T-helper 1 cell treated with Interleukin-12 subunit alpha and Interleukin-12 subunit beta and Interleukin-4 antibody, amounts not matched to agents 30 μg/mL and 1 μg/mL, for 36 hours (primary cell): ENCODE results near the gene ZNF223.

Experiments used
- H3K27ac Mint-ChIP-seq: one replicate; pipeline ENCODE4 v1.8.0; 2021; ENCODE audit warnings: mild to moderate bottlenecking, mixed read lengths
- H3K27me3 Mint-ChIP-seq: one replicate; pipeline ENCODE4 v1.8.0; 2021; ENCODE audit warnings: low read depth, mixed read lengths
- H3K36me3 Mint-ChIP-seq: one replicate; pipeline ENCODE4 v1.8.0; 2021; ENCODE audit warnings: low read depth, mixed read lengths
- H3K4me1 Mint-ChIP-seq: one replicate; pipeline ENCODE4 v1.8.0; 2021; ENCODE audit warnings: low read depth, mixed read lengths
- H3K4me3 Mint-ChIP-seq: one replicate; pipeline ENCODE4 v1.8.0; 2021; ENCODE audit warnings: mild to moderate bottlenecking, moderate library complexity, mixed read lengths
- H3K9me3 Mint-ChIP-seq: one replicate; pipeline ENCODE4 v1.8.0; 2021; ENCODE audit warnings: mixed read lengths

ZNF223 gene

DNA sequence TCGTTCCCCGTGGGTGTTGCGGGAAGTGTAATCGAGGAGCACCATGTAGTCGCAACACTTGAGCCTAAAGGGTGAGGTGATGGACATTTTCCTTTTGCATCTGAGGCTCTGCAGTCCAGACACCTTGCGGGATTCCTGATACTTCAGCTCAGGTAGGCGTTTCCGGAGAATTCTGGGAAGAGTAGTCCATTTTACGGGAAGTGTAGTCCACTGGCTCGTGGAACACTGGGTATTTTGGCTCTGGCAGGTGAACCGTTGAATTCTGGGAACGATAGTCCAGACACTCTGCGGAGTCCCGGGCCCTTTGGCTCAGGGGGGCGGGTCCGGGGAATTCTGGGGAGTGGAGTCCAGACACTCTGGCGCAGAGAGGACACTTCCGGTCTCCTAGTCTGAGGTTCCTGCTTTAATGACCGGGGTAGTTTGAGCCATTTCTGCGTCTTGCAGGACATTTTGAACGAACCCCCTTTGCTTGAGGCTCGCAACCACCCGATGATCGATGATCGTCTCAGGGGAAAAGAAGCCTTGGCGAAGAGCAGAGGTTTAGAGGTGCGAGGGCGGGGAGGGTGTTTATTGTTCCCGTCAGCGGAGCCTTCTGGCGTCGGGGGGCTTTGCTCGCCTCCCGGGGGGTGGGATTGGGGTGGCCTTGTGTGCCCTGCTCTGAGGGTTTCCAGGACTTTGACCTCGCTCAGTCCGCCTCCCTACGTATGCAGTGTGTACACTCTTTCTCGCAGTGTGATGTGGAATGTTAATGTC is at the start of gene ZNF223:
TSS of gene ZNF223 (plus strand) at position 387 of the 753 bp plus-strand sequence. CDS start 3,141 bp downstream, outside the sequence.
- Mint-ChIP-seq H3K27me3 (no peaks in the 10 kb centered on the region), H3K27ac (no peak within 1 kb of the TSS), H3K4me3 (peak within 1 kb of the TSS; percentile 74), H3K36me3 (no peaks in the 10 kb centered on the region), H3K4me1 (peaks cover 3% of the 10 kb centered on the region), H3K9me3 (peaks cover 66% of the 10 kb centered on the region)

DNA sequence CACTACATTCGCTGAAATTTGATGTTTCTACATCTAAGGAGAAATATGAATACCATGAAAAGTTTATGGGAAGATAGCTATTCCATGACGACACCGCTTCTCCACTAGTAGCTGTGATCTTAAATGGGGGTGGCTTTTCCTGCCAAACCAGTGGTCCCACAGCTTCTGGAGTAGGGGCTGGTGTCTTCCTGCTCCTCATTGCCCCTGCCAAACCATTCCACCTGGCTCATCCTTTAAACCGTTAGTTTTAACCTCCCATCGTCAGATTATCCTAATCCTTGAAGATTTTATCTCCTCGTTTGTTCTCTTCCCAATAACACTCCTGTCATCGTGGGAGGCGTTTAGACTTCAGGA is 49.6 kb upstream of the ZNF223 start:
- H3K27ac Mint-ChIP-seq: peak overlapping the region; percentile 97
- peak overlapping the region; percentile 97 for H3K4me3 Mint-ChIP-seq
- H3K27me3 Mint-ChIP-seq: peaks cover 5% of the 10 kb centered on the region
- H3K9me3 Mint-ChIP-seq: peaks cover 46% of the 10 kb centered on the region
- peaks cover 13% of the 10 kb centered on the region for H3K4me1 Mint-ChIP-seq
- H3K36me3 Mint-ChIP-seq: peaks cover 33% of the 10 kb centered on the region

DNA sequence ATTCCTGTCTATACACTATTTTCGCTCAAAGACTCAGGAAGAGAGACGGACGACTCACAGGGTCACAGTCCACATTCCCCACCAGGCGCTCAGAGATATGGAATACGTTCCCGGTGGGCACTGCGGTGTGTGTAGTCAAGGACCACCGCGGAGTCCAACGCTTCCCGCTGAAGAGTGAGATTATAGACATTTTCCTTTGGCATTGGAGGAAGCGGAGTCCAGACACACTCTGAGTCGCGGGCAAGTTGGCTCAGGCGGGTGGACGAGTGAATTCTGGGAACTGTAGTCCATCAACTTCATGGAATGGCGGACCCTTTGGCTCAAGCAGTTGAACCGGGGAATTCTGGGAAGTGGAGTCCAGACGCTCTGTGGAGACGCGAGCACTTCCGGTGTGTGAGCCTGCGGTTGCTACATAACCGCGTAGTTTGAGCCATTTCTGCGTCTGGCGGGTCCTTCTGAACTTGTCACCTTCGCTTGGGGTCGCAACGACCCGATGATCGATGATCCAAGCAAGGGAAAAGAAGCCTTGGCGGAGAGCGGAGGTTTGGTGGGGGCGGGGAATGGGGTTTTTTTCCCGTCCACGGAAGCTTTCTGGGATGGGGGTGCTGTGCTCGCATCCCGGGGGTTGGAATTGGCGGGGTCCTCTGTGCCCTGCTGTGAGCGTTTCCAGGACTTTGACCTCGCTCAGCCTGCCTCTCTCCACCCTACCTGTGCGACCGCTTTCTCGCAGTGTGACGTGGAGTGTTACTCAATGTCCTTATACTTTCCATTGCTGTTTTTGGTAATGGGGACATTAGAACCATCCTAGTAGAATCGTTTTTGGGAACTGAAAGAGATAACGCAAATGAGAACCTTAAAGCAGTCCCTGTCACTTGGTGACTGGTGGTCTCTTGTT is 49.0 kb upstream of the ZNF223 start, which contains the start of gene ZNF230:
TSS of gene ZNF230 (plus strand) at position 392 of the 895 bp plus-strand sequence. CDS start 4,122 bp downstream, outside the sequence.
- H3K9me3 Mint-ChIP-seq: peaks cover 47% of the 10 kb centered on the region
- peaks cover 13% of the 10 kb centered on the region for H3K4me1 Mint-ChIP-seq
- peaks cover 5% of the 10 kb centered on the region for H3K27me3 Mint-ChIP-seq
- H3K36me3 Mint-ChIP-seq: peaks cover 34% of the 10 kb centered on the region
- peak within 1 kb of the TSS; percentile 97 for H3K27ac Mint-ChIP-seq
- H3K4me3 Mint-ChIP-seq: peak within 1 kb of the TSS; percentile 97

DNA sequence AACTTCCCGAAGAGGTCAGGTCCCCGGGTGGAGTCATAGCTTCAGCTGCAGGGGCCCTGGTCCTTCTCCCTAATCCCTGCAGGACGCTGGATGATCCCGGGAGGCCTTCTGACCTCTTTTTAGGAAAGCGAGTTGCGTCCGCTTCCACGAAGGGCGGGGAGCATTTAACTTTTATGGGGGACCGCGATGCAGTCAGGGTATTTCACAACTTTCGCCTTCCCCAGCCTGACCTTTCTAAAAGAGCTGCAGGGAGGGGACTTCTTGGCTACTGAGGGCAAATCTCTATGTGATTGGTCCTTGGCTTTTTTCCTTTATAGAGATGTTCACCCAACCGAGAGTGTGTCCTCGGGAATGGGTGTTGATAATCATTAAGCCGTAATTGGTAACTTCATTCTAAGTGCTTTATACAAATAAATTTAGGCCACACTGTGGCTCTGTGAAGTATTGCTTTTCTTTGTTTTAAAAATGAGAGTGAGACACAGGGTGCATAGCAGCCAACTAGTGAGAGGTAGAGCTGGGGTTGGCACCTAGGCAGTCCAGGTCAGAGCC is 48.3 kb upstream of the ZNF223 start:
- peaks cover 37% of the 10 kb centered on the region for H3K36me3 Mint-ChIP-seq
- H3K27me3 Mint-ChIP-seq: peaks cover 5% of the 10 kb centered on the region
- H3K4me3 Mint-ChIP-seq: peak overlapping the region; percentile 97
- peaks cover 13% of the 10 kb centered on the region for H3K4me1 Mint-ChIP-seq
- H3K9me3 Mint-ChIP-seq: peaks cover 47% of the 10 kb centered on the region
- peak overlapping the region; percentile 97 for H3K27ac Mint-ChIP-seq

DNA sequence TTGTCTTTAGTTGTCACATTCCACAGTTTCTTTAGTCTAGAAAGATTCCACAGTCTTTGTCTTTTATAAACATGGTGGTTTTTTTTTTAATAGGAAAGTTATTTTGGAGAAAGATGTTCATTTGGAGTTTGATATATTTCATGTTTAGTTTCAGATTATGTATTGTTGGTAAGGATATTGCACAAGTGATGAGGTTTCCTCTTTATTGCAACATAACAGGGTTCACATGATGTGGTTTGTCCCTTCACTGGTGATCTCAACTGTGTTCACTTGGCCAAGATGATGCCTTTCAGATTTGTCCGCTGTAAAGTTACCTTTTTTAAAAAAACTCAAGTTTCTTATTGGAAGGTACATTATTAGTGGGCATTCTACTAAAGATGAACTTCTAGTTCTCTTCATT is 45.9 kb upstream of the ZNF223 start:
- peaks cover 13% of the 10 kb centered on the region for H3K4me1 Mint-ChIP-seq
- H3K4me3 Mint-ChIP-seq: no peak overlapping the region
- H3K36me3 Mint-ChIP-seq: peaks cover 57% of the 10 kb centered on the region
- H3K9me3 Mint-ChIP-seq: peaks cover 59% of the 10 kb centered on the region
- peaks cover 5% of the 10 kb centered on the region for H3K27me3 Mint-ChIP-seq
- H3K27ac Mint-ChIP-seq: no peak overlapping the region

DNA sequence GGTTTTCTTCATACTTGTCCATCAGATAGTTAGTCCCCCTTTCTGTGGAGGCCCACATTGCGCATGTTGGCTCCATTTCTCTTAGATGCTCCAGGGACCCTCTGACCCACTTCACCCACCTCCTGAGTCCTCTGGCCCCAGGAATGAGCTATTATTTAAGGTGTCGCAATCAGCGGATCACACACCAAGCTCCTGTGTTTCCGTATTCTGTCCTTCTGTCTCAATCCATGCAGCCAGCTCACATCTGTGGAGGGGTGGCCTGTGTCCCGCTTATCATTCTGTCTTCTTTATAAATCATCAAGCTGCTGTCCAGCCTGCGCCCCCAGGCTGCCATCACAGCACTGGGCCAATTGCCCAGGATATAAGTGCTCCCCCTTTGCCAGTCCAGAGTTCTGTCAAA is 44.4 kb upstream of the ZNF223 start:
- H3K4me3 Mint-ChIP-seq: no peak overlapping the region
- peaks cover 67% of the 10 kb centered on the region for H3K36me3 Mint-ChIP-seq
- peaks cover 8% of the 10 kb centered on the region for H3K4me1 Mint-ChIP-seq
- H3K27ac Mint-ChIP-seq: no peak overlapping the region
- peaks cover 64% of the 10 kb centered on the region for H3K9me3 Mint-ChIP-seq
- no peaks in the 10 kb centered on the region for H3K27me3 Mint-ChIP-seq

DNA sequence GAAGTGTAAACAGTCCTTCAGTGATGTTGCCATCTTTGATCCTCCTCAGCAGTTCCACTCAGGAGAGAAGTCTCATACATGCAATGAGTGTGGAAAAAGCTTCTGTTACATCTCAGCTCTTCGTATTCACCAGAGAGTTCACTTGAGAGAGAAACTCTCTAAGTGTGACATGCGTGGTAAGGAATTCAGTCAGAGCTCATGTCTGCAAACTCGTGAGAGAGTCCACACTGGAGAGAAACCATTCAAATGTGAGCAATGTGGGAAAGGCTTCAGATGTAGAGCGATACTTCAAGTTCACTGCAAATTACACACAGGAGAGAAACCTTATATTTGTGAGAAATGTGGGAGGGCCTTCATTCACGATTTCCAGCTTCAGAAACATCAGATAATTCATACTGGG is 41.4 kb upstream of the ZNF223 start:
- Mint-ChIP-seq H3K27ac (no peak overlapping the region), H3K4me3 (no peak overlapping the region), H3K4me1 (no peaks in the 10 kb centered on the region), H3K27me3 (no peaks in the 10 kb centered on the region), H3K9me3 (peaks cover 86% of the 10 kb centered on the region), H3K36me3 (peaks cover 66% of the 10 kb centered on the region)

DNA sequence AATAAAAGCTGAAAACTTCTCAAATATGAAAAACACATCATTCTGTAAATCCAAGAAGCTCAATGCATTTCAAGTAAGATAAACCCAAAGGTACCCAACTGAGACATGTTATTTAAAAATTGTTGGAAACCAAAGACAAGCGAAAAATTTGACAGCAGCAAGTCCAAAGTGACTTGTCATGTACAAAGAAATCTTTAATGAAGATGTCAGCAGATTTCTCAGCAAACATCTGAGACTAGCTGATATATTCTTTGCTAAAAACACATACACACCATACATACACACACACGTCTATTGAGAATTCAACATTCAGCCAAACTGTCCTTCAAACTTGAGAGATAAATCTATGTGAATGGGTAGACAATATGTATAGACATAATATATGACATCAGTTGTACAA is 32.3 kb upstream of the ZNF223 start:
- H3K9me3 Mint-ChIP-seq: peaks cover 59% of the 10 kb centered on the region
- H3K27ac Mint-ChIP-seq: no peak overlapping the region
- peaks cover 1% of the 10 kb centered on the region for H3K36me3 Mint-ChIP-seq
- no peak overlapping the region for H3K4me3 Mint-ChIP-seq
- H3K4me1 Mint-ChIP-seq: no peaks in the 10 kb centered on the region
- H3K27me3 Mint-ChIP-seq: no peaks in the 10 kb centered on the region

DNA sequence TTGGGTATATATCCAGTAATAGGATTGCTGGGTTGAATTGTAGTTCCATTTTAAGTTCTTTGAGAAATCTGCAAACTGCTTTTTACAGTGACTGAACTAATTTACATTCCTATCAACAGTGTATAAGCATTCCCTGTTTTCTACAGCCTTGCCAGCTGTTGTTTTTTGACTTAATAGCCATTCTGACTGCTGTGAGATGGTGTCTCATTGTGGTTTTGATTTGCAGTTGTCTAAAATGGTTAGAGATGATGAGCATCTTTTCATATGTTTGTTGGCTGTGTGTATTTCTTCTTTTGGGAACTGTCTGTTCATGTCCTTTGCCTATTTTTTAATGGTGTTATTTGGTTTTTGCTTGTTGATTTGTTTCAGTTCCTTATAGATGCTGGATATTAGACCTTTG is 30.6 kb upstream of the ZNF223 start:
- Mint-ChIP-seq H3K9me3 (peaks cover 55% of the 10 kb centered on the region), H3K27ac (no peak overlapping the region), H3K36me3 (peaks cover 13% of the 10 kb centered on the region), H3K4me3 (no peak overlapping the region), H3K27me3 (no peaks in the 10 kb centered on the region), H3K4me1 (peaks cover 12% of the 10 kb centered on the region)

DNA sequence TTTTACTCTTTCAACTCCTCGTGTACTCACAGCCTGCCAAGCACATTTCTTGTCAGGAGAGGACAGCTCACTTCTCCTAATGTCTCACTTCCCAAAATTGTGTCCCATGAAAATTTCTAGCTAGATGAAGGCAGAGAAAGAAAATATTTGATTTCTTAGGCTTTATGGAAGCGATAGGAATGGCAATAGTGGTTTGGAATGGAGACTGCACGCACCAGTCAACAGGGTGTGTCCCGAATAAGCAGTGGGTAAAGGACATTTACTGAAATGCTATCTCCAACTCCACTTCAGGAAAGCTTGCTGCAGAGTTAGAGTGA is 27.0 kb upstream of the ZNF223 start:
- Mint-ChIP-seq H3K27ac (peak overlapping the region; percentile 4), H3K4me3 (peak overlapping the region; percentile 98), H3K27me3 (no peaks in the 10 kb centered on the region), H3K9me3 (peaks cover 60% of the 10 kb centered on the region), H3K4me1 (peaks cover 13% of the 10 kb centered on the region), H3K36me3 (peaks cover 38% of the 10 kb centered on the region)

DNA sequence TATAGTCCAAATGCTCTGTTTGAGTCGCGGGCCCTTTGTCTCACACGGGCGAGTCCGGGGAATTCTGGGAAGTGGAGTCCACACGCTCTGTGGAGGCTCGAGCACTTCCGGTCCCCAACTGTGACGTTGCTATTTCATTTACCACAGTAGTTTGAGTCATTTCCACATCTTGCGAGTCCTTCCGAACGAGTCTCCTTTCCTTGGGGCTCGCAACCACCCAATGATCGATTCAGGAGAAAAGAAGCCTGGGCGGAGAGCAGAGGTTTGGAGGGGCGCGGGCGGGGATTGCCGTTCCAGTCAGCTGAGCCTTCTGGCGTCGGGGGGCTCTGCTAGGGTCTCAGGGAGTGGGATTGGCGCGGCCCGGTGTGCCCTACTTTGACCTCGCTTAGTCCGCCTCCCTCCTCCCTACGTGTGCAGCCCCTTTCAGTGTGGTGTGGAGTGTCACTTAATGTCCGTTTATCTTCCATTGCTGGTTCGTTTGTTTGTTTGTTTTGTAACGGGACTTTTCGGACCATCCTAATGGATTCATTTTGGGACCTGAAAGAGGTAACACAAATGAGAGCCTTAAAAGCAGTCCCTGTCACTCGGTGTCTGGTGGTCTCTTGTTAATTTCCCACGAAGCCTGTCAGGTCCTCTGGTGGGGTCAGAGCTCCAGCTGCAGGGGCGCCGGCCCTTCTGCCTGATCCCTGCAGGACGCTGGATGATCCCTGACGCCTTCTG is 26.5 kb upstream of the ZNF223 start, which contains the start of gene ZNF222:
TSS of gene ZNF222 (plus strand) at position 163 of the 720 bp plus-strand sequence. CDS start at position 221, 58 bp downstream.
- H3K9me3 Mint-ChIP-seq: peaks cover 60% of the 10 kb centered on the region
- peaks cover 40% of the 10 kb centered on the region for H3K36me3 Mint-ChIP-seq
- H3K4me3 Mint-ChIP-seq: peak within 1 kb of the TSS; percentile 98
- peaks cover 13% of the 10 kb centered on the region for H3K4me1 Mint-ChIP-seq
- H3K27ac Mint-ChIP-seq: peak within 1 kb of the TSS; percentile 89
- H3K27me3 Mint-ChIP-seq: no peaks in the 10 kb centered on the region

DNA sequence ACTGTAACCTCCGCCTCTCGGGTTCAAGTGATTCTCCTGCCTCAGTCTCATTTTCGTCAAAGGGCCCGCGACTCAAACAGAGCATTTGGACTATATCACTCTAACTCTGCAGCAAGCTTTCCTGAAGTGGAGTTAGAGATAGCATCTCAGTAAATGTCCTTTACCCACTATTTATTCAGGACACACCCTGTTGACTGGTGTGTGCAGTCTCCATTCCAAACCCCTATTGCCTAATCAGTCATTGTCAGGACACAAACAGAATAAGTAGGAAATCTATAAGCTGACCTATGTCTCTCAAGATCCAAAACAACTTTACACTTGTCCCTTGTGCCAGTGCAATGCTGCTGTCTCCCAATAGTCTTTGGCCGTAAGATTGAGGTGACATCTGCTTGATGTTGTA is 25.2 kb upstream of the ZNF223 start:
- H3K4me3 Mint-ChIP-seq: no peak overlapping the region
- H3K36me3 Mint-ChIP-seq: peaks cover 45% of the 10 kb centered on the region
- H3K27me3 Mint-ChIP-seq: no peaks in the 10 kb centered on the region
- peaks cover 13% of the 10 kb centered on the region for H3K4me1 Mint-ChIP-seq
- no peak overlapping the region for H3K27ac Mint-ChIP-seq
- peaks cover 72% of the 10 kb centered on the region for H3K9me3 Mint-ChIP-seq

DNA sequence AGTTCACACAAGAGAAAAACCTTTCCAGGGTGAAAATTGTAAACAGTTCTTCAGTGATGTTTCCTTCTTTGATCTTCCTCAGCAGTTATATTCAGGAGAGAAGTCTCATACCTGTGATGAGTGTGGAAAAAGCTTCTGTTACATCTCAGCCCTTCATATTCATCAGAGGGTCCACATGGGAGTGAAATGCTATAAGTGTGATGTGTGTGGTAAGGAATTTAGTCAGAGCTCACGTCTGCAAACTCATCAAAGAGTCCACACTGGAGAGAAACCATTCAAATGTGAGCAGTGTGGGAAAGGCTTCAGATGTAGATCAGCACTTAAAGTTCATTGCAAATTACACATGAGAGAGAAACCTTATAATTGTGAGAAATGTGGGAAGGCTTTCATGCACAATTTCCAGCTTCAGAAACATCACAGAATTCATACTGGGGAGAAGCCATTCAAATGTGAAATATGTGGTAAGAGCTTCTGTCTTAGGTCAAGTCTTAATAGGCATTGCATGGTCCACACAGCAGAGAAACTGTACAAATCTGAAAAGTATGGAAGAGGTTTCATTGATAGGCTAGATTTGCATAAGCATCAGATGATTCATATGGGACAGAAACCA is 19.7 kb upstream of the ZNF223 start:
- Mint-ChIP-seq H3K36me3 (peaks cover 40% of the 10 kb centered on the region), H3K9me3 (peaks cover 94% of the 10 kb centered on the region), H3K4me1 (no peaks in the 10 kb centered on the region), H3K4me3 (no peak overlapping the region), H3K27ac (no peak overlapping the region), H3K27me3 (no peaks in the 10 kb centered on the region)

DNA sequence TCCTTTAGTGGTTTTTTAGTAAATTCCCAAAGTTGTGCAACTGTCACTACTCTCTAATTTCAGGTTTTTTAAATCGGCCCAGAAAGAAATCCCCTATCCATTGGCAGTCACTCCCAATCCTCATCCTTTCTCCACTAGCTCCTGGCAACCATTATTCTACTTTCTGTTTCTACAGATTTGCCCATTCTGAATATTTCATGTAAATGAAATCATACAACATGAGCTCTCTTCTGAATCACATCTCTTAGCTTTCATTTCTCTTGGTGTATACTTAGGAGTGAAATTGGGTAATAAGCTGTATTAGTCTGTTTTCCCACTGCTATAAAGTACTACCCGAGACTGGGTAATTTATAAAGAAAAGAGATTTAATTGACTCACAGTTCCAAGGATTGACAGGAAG is 9.7 kb upstream of the ZNF223 start:
- Mint-ChIP-seq H3K27ac (no peak overlapping the region), H3K36me3 (no peaks in the 10 kb centered on the region), H3K9me3 (peaks cover 70% of the 10 kb centered on the region), H3K4me3 (no peak overlapping the region), H3K27me3 (no peaks in the 10 kb centered on the region), H3K4me1 (no peaks in the 10 kb centered on the region)
